Renal cortex interstitium (tissue), 15 donors: Measurements from ENCODE around the gene C22orf15. TPM values are rescaled to one million over a fixed set of nuclear protein-coding genes. Genes with fewer than 3 reads are reported as not detected.
"Not testable (repeated sequence)": the region's sequence is repeated elsewhere in the genome, so short reads cannot be mapped to it uniquely, and the experiment has no call there.

Experiments
- DNase-seq, 11 donors: peaks; one replicate each; pipeline ENCODE4 v3.0.0-alpha.2; 2013; ENCODE audit warnings: low read depth in 9 of 11, low spot score in 4 of 11; ENCODE audit errors: extremely low read depth in 1 of 11
- long read RNA-seq, 16 experiments: transcript quantifications; one replicate each; lab custom pipeline, GENCODE V29; 2026
- polyA plus RNA-seq, 3 donors: library from polyadenylated mRNA; unstranded; fragments of 120-200 nt; gene quantifications; one replicate each; pipeline ENCODE4 v1.2.1, GENCODE V29; 2013; ENCODE audit not compliant: insufficient read length in 3 of 3

The C22orf15 gene, protein sequence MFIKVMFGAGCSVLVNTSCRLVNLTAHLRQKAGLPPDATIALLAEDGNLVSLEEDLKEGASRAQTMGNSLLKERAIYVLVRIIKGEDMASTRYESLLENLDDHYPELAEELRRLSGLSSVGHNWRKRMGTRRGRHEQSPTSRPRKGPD
- polyA plus RNA-seq, result 1 to 10 TPM; 2.4 to 3.5 (median 3.2) TPM
- long read RNA-seq, donor 1, partial matches to known transcripts, result 0 of 1 reads
- long read RNA-seq, donor 1, other reads (novel, unspliced or antisense), result 0 of 1 reads
- long read RNA-seq, donor 2, result 0 reads
- long read RNA-seq, donor 3, result 0 reads
- long read RNA-seq, donor 4, result 0 reads
- long read RNA-seq, donor 5, partial matches to known transcripts, result 0 of 1 reads
- long read RNA-seq, donor 5, other reads (novel, unspliced or antisense), result 0 of 1 reads
- long read RNA-seq, donor 6, result 0 reads
- long read RNA-seq, donor 7, partial matches to known transcripts, result 0 of 1 reads
- long read RNA-seq, donor 7, other reads (novel, unspliced or antisense), result 0 of 1 reads
- long read RNA-seq, donor 8, result 0 reads
- long read RNA-seq, donor 9, partial matches to known transcripts, result 31 of 173 reads
- long read RNA-seq, donor 9, other reads (novel, unspliced or antisense), result 139 of 173 reads
- long read RNA-seq, donor 10, partial matches to known transcripts, result 0 of 1 reads
- long read RNA-seq, donor 10, other reads (novel, unspliced or antisense), result 0 of 1 reads
- long read RNA-seq, donor 11, partial matches to known transcripts, result 0 of 2 reads
- long read RNA-seq, donor 11, other reads (novel, unspliced or antisense), result 0 of 2 reads
- long read RNA-seq, donor 12, result 0 reads
- long read RNA-seq, donor 13, result 0 reads
- long read RNA-seq, donor 14, result 0 reads
- long read RNA-seq, donor 15, result 0 reads
- long read RNA-seq, donor 16, partial matches to known transcripts, result 196 of 694 reads
- long read RNA-seq, donor 16, other reads (novel, unspliced or antisense), result 498 of 694 reads

DNA sequence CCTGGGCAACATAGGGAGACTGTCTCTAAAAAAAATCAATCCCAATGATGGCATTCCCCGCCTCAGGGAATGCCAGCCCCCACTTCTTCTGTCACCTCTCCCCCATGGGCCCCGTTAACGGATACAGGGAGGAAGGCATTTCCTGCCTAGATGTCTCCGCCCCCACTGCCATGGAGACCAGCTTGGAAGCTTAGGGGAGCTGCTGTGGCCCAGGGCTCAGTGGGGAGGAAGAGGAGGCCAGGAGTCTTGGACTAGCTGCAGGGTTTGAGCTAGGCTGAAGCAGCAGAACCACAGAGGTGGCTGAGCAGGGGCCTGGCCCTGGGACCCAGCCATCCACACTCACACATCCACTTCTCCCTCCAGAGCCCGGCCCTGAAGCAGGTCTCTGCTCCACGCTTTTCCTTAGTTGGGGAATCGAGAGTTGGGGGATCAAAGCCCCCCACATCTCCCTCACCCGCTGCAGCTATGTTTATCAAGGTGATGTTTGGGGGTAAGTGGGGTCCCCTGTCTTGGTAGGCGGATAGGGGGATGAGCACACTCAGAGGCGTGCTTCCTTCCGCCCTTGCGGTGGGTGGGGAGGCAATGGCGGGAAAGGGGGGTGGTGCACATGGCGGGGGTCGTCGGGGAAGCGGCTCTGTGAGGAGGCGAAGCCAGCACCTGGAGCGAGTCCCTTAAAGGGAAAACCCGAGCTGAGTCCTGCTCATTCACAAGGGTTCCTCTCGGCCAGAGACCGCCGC, at the start of gene C22orf15:
TSS of gene C22orf15 (plus strand) at position 149 of the 737 bp plus-strand sequence. CDS start at position 466, 317 bp downstream.
- no peak for DNase-seq

DNA sequence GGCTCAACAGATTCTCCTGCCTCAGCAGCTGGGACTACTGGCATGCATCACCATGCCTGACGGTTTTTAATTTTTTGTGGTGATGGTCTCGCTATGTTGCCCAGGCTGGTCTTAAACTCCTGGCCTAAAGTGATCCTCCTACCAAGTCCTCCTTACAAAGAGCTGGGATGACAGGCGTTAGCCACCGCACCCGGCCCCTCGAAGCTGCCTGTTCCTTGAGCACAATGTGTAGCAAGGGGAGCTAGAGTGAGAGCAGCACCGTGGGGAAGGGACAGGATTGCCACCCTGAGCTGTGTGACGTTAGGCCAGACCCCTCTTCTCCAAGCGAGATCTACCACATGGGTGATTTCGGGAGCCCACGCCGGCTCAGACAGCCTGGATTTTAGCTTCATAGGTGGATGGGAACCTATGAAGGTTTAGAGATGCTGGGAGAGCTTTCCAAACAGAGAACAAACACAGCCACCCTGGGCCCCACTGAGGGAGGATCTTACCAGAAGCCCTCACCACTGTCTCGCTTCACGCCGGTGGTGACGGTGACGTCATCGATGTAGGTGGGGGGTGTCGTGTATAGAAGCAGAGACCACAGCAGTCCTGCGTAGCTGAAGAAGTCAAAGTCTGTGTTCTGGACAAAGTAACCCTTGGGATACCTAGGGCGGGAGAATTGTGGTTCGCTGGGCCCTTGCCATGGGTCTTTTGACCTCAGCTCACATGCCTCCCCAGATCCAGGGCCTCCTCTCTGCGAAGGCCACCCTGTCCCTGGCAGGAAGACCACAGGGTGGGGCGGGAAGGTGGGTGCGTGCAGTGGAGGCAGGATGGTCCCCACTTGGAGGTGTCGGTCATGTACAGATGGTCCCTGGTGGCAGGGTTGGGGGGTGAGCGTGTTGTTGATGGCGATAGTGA, 48.8 kb upstream of the C22orf15 start:
- DNase-seq, result no peak

DNA sequence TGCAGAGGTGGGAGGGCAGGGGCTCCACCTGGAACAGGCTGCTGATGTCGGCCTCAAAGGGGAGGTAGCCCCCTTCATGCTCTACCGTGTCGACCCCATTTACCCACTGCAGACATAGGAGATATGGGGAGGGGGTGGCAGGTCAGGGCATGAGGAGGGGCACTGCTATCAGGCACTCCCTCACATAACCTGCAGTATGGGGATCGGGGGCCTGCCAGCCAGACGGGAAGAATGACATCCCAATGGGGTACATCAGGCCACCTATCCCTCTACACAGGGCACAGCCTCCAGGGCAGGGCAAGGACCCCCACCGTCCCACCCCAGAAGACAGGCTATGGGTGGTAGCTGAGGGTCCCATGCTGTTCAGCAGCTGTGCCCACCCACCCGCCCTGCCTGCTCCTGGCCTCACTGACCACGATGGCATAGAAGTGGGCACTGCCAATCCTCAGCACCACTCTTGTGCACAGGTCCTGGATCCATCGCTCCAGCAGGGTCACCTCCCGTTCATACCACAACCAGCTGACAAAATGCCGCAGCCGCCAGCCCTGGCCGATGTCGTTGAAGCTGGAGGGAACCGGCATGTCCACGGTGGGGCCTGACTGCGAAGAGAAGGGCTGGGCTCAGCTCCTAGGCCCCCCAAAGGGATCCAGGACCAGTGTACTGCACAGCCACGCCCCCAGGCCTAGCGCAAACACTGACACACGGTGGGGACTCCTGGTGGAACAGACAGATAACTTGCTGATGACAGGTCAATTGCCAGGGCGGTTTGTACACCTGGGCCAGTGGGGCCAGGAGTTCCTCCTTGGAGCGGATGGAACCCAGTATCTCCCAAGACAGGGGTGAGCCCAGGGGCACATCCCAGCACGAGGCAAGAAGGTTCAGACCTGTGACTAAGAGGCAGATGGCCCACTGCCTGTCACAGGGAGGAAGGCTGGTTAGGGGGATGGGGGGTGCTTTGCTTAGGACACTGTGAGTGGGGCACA, 47.9 kb upstream of the C22orf15 start:
- DNase-seq, result no peak

DNA sequence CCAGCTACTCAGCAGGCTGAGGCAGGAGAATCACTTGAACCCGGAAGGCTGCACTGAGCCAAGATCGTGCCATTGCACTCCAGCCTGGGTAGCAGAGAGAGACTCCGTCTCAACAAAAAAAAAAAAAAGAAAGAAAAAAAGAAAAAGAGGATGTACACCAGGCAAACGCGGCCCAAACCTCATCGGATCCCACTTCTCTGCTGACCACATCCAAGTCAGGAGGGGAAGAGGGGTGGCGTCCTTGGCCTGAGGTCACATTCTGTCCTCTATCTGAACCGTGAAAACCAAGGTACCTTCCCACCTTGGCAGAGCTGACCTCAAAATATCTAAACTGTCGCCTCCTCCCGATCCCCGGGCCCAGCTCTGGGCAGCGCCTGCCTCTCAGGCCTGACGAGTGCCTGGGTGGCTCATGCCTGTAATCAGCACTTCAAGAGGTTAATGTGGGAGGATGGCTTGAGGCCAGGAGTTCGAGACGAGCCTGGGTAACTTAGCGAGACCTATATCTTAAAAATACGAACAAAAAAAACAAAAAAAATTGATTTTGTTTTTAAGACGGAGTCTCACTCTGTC, 46.9 kb upstream of the C22orf15 start:
- DNase-seq, result no peak

DNA sequence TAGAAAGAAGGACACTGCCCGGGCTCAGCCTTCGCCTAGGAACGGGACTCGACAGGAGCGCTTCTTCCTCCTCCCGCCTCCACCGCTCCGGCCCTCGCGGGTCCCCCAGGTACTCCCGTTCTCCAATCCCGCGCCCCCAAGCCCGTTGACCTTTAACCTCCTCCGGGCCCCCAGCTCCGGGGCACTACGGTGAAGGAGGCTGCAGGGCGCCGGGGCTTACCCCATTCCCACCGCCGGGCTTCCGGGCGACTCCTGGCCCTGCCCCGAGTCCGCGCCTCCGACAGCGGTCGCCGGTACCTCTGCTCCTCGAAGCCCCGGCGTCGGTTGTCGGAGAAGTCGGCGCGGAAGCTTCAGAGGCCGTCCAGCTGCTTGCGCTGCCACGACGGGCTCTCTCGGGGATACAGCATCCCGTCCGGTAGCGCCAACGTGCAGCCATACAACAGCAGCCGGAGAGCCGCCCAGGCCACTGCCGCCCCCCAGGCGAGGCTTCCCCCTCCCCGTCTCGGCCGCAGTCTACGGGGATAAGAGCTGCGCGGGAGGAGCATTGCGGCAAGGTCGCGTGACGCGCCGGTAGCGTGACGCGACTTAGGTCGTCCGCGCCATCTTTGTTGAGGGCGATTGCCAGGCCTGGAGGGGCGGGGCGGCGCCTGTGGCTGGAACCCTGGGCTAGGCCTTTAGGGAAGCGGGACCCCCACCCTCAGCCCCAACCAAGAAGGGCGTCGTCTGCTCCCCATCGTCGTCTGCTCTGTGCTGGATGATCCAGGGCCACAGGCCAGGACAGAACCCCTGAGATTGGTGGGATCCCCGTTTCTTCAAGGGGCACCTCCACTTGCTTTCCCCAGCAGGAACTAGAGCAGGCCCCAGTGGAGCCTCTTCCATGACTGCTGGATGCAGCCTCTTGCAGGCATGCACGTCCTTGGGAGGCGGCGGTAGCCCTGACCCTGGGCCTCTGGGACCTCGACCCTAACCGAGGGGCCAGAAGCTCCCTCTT, 45.7 kb upstream of the C22orf15 start:
- DNase-seq, result peak; percentile 64 to 84 (median 80)

DNA sequence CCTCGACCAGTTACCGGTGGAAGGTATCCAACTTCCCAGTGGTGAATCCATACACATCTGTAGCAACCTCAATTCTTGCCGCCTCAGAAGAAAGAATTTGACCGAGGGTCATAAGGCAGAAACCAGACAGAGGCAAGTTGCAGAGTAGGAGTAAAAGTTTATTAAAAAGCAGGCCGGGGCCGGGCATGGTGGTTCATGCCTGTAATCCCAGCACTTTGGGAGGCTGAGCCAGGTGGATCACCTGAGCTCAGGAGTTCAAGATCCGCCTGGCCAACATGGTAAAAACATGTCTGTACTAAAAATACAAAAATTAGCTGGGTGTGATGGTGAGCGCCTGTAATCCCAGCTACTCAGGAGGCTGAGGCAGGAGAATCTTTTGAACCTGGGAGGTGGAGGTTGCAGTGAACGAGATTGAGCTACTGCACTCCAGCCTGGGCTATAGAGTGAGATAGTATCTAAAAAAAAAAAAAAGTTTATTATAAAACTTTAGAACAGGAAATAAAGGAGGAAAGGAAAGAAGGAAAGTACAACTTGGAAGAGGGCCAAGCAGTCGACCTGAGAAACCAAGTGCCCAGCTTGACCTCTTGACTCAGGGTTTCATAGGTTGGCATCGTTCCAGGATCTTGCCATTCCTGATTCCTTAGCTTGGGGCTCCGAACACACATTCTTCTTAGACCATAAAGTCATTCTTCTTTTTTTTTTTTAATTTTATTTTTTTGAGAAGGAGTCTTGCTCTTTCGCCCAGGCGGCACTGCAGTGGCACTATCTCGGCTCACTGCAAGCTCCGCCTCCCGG, 44.2 kb upstream of the C22orf15 start:
- DNase-seq, result peak in 1 of 11 donors; percentile 9

DNA sequence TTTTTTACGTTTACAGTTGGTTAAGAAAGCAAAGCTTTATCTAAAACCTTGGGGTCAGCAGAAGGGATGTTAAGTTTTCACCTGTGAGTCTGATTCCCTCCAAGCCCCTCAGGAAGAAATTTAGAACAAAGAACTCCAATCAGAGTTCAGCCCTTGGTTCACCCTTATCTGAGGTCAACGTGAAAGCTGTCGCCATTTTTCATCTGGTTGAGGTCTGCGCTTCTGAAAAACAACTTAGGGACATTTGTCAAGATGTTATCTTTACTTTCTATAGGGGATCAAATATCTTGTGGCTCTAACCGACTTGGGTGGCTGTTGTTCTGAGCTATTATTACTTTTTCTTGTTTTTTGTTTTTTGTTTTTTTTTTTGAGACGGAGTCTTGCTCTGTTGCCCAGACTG, 41.9 kb upstream of the C22orf15 start:
- no peak for DNase-seq

DNA sequence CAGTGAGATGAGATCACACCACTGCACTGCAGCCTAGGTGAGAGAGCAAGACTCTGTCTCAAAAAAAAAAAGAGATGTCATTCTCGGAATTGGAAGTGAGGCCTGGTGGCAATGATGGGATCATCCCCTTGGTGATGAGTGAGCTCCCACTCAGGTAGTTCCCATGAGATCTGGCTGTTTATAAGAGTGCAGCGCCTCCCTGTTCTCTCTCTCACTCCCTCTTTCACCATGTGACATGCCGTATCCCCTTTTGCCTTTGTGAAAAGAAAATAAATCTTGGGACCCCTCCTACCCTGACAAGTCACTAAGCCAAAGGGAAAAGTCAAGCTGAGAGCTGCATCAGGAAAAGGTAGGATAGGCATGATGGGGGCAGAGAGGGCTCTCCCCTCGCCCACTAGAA, 40.6 kb upstream of the C22orf15 start:
- DNase-seq, result no peak

DNA sequence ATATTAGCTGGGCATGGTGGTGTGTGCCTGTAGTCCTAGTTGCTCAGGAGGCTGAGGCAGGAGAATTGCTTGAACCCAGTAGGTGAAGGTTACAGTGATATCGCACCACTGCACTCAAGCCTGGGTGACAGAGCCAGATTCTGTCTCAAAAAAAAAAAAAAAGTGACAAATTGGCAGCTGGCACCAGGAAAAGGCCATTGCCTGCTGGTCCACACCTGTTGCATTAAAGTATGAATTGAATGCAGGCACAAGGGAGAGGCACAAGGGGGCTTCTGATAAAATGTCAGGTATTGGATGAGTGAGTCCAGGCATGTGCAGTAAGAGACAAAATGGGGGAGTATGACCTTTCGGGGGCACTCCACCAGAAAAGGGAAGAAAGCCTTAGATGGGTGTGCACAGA, 40.1 kb upstream of the C22orf15 start:
- no peak for DNase-seq

DNA sequence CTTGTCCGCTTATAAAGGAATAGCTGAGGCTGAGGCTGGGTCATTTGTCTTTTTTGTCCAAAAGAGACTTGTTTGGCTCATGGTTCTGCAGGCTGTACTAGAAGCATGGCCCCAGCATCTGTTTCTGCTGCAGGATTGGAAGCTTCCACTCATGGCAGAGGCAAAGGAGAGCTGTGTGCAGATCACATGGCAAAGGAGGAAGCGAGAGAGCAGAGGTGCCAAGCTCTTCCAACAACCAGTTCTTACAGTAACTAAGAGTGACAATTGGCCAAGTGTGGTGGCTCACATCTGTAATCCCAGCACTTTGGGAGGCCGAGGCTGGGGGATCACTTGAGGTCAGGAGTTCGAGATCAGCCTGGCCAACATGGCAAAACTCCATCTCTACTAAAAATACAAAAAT, 34.7 kb upstream of the C22orf15 start:
- DNase-seq, result not testable (repeated sequence)

DNA sequence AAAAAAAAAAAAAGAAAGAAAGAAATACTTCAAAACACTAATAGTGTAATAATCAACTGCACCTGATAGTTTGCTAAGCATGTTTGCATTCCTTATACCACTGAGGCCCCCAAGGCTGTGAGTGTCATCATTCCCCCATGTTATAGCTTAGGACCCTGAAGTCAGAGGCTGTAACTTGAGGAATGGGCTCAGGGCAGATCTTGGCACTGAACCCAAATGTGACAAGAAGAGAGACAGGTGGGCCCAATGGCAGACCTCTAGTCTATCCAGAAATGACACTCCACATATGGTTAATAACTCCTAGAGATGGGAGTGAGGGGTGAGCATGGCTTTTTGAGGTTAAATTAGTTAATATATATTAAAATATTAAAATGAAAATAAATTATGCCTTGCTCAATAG, 25.1 kb upstream of the C22orf15 start:
- no peak for DNase-seq

DNA sequence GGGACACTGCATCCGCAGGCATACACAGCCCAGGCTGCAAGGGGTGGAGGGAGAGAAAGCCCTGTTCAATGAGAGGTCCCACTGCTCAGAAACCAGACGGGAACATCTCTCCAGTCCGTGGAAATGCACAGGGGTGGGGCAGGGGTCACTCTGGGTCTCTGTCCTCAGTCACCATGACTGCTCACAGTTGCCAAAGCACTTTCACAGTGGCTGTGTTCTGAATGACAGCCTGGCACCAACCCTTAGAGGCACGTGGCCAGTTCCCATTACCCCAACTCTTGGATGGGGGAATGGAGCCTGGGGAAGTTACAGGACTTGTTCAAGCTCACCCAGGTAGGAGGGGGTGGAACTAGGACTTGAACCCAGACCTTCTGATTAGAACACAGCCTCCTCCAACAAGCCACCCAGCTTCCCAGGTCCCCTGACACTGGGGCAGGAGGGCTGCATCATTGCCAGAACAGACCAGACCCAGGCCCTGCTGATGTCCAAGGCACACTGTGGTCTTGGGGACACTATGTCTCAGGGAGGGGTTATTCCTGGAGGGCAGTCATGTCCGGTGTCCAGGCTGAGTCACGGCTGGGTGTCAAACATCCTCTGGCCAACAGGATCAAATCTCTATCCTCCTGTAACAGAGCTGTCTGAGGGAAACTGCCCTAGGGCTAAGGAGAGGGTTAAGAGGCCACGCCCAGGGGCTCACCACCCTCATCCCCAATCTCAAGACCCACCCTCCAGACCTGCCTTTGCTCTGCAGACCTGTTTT, 20.1 kb upstream of the C22orf15 start:
- no peak for DNase-seq

DNA sequence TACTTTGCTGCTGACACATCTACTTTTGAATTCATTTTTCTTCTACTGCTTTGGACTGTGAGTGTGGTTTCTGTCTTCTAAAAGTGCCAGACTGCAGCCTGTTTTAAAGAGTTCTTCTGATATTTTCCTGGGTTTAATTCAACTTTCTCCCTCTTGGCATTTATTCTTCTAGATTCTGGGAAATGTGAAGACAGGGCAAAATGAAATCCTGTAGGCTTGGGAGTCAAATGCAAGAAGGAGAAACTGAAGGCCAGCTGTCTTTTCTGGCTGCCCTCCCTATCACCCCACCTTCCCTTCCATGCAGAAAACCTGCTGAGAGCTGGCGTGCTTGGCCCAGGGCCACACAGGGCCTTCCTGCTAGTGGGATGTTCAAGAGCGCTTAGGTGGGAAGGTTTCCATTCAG, 19.5 kb upstream of the C22orf15 start:
- no peak for DNase-seq

DNA sequence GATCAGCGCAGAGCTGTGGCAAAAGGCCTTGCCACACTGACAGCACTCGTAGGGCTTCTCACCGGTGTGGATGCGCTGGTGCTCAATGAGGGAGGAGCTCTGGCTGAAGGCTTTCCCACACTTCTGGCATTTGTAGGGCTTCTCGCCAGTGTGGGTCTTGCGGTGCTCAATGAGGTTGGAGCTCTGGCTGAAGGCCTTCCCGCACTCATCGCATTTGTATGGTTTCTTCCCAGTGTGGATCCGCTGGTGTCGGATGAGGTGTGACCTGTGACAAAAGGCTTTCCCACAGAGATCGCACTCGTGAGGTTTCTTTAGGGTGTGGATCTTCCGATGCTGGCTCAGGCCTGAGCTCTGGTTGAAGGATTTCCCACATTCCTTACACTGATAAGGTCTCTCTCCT, 18.8 kb upstream of the C22orf15 start:
- no peak for DNase-seq
